ENCODE results near the gene PLTP.
"Not testable (repeated sequence)": the region's sequence is repeated elsewhere in the genome, so short reads cannot be mapped to it uniquely, and the experiment has no call there.

PLTP gene

DNA sequence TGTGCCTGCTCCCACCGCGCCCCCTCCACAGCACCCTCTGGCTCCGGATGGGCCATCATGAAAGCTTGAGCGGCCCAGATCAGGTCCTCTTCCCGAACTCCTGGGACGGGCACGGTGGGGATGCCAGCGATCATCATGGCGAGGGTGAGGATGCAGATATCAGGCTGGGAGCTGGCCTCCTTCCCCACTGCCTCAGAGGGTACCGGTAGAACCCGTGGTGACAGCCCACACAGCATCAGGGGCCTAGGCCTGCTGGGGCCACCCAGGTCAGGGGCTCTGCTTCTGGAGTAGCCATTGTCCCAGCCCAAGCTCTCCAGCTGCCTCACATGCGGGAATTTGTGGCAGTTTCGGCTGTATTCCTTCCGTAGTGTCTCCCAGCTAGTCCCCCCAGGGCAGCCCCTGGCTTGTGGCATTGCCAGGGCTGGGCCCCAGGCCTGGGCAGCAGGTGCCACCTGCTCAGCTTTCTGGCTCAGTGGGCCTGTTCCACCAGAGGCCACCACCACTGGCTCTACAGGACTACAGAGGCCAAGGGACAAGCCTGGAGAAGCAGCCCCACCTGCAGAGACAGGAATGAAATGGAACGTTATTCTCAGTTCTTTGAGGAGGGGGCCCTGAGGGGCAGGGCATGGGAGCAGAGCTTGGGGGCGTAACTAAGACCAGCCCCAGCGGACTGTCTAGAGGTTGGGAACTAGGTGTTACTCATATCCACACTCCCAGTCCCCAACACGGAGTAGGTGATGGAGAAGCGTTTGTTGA lies 25.2 kb downstream of the PLTP start:
- Histone ChIP-seq H3K79me2 (ENCODE audit: control insufficient read depth, insufficient read depth, low read length, unreplicated experiment) (peaks cover 9% of the 10 kb centered on the region), H3K27me3 (ENCODE audit: insufficient read depth, low read length) (no peaks in the 10 kb centered on the region), H2AFZ (ENCODE audit: low read length, unreplicated experiment) (no peak overlapping the region), H3K36me3 (ENCODE audit: insufficient read depth, low read length) (peaks cover 8% of the 10 kb centered on the region; the same call in 1 of the 2 replicates), H3K4me1 (ENCODE audit: control insufficient read depth, insufficient read depth, low read length, unreplicated experiment) (peaks cover 10% of the 10 kb centered on the region), H3K27ac (ENCODE audit: low read depth, low read length) (no peak overlapping the region), H3K4me3 (ENCODE audit: low read depth, low read length) (no peak overlapping the region)

DNA sequence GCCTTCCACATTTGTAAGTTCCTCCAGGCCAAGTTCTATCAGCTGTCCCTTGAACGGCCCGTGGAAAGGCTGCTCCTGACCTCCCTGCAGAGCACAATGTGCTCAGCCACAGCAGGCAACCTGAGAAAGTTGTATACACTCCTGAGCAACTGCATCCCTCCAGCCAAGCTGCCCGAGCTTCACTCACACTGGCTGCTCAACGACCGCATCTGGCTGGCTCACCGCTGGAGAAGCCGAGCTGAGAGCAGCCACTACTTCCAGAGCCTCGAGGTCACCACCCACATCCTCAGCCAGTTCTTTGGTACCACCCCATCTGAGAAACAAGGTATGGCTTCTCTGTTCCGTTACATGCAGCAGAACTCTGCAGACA lies 28.9 kb downstream of the PLTP start:
- H3K27me3 ChIP-seq (ENCODE audit: insufficient read depth, low read length): no peaks in the 10 kb centered on the region
- H3K36me3 ChIP-seq (ENCODE audit: insufficient read depth, low read length): peaks cover 8% of the 10 kb centered on the region; the same call in 1 of the 2 replicates
- no peak overlapping the region for H3K27ac ChIP-seq (ENCODE audit: low read depth, low read length)
- peaks cover 10% of the 10 kb centered on the region for H3K4me1 ChIP-seq (ENCODE audit: control insufficient read depth, insufficient read depth, low read length, unreplicated experiment)
- no peak overlapping the region for H2AFZ ChIP-seq (ENCODE audit: low read length, unreplicated experiment)
- H3K4me3 ChIP-seq (ENCODE audit: low read depth, low read length): no peak overlapping the region
- peaks cover 12% of the 10 kb centered on the region for H3K79me2 ChIP-seq (ENCODE audit: control insufficient read depth, insufficient read depth, low read length, unreplicated experiment)

DNA sequence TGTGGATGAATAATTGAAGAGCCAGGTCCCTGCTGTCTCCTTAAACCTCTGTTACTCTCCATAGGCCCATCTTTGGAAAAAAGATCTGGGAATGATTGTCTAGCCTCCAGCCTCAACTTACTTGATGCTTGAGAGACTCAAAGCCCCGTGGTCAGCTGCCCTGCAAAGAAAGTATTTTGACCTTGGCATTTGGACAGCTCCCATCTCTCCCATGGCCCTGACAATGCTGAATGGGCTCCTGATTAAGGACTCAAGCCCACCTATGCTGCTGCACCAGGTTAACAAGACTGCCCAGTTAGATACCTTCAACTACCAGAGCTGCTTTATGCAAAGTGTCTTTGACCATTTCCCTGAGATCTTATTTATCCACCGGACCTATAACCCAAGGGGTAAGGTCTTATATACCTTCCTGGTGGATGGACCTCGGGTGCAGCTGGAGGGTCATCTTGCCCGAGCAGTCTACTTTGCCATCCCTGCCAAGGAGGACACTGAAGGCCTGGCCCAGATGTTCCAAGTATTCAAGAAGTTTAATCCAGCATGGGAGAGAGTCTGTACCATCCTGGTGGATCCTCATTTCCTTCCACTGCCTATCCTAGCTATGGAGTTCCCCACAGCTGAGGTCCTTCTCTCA lies 29.4 kb downstream of the PLTP start:
- Histone ChIP-seq H3K36me3 (ENCODE audit: insufficient read depth, low read length) (peaks cover 8% of the 10 kb centered on the region; the same call in 1 of the 2 replicates), H2AFZ (ENCODE audit: low read length, unreplicated experiment) (no peak overlapping the region), H3K27me3 (ENCODE audit: insufficient read depth, low read length) (no peaks in the 10 kb centered on the region), H3K4me1 (ENCODE audit: control insufficient read depth, insufficient read depth, low read length, unreplicated experiment) (peaks cover 10% of the 10 kb centered on the region), H3K79me2 (ENCODE audit: control insufficient read depth, insufficient read depth, low read length, unreplicated experiment) (peaks cover 12% of the 10 kb centered on the region), H3K4me3 (ENCODE audit: low read depth, low read length) (no peak overlapping the region), H3K27ac (ENCODE audit: low read depth, low read length) (no peak overlapping the region)

- peak within 1 kb of the TSS; percentile 75 for H2AFZ ChIP-seq (ENCODE audit: low read length, unreplicated experiment)
- H3K4me1 ChIP-seq (ENCODE audit: control insufficient read depth, insufficient read depth, low read length, unreplicated experiment): peaks cover 10% of the 10 kb centered on the region
- H3K79me2 ChIP-seq (ENCODE audit: control insufficient read depth, insufficient read depth, low read length, unreplicated experiment): peaks cover 12% of the 10 kb centered on the region
- no peaks in the 10 kb centered on the region for H3K27me3 ChIP-seq (ENCODE audit: insufficient read depth, low read length)
- peaks cover 8% of the 10 kb centered on the region; the same call in 1 of the 2 replicates for H3K36me3 ChIP-seq (ENCODE audit: insufficient read depth, low read length)
- H3K4me3 ChIP-seq (ENCODE audit: low read depth, low read length): peak within 1 kb of the TSS; percentile 75
- peak within 1 kb of the TSS; percentile 19; the same call in 1 of the 2 replicates for H3K27ac ChIP-seq (ENCODE audit: low read depth, low read length)
Observed at GRCh38 chr20:45880988-45881788, 30.8 kb downstream of the PLTP start, which contains the start of gene ZSWIM1. Gene ZSWIM1, plus strand, starts transcription at chr20:45881227. Its CDS starts 1,366 bp downstream, at chr20:45882593.

- peaks cover 5% of the 10 kb centered on the region; the same call in 1 of the 2 replicates for H3K36me3 ChIP-seq (ENCODE audit: insufficient read depth, low read length)
- no peaks in the 10 kb centered on the region for H3K4me1 ChIP-seq (ENCODE audit: control insufficient read depth, insufficient read depth, low read length, unreplicated experiment)
- H3K27me3 ChIP-seq (ENCODE audit: insufficient read depth, low read length): no peaks in the 10 kb centered on the region
- H3K27ac ChIP-seq (ENCODE audit: low read depth, low read length): no peak overlapping the region
- peaks cover 12% of the 10 kb centered on the region for H3K79me2 ChIP-seq (ENCODE audit: control insufficient read depth, insufficient read depth, low read length, unreplicated experiment)
- H3K4me3 ChIP-seq (ENCODE audit: low read depth, low read length): no peak overlapping the region
- H2AFZ ChIP-seq (ENCODE audit: low read length, unreplicated experiment): no peak overlapping the region
Observed at GRCh38 chr20:45878076-45878761, 33.7 kb downstream of the PLTP start.

DNA sequence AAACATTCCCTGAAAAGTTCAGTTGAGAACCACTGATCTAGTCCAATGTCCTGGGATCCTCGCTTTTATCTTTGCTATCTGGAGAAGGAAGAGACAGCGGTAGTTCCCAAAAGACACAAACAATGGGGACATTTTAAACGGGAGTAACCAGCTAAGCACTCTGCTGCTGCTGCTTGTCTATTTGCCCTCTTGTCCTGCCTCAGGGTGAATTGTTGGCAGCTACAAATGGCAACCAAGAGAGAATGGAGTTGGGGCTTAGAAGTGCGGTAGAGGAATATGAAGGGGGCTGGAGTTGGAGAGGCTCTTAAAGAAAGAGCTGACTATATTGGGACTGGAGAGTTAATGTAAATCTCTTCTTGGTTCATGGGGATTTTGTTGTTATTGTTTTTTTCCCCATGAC lies 37.4 kb downstream of the PLTP start:
- Histone ChIP-seq H3K4me1 (ENCODE audit: control insufficient read depth, insufficient read depth, low read length, unreplicated experiment) (no peaks in the 10 kb centered on the region), H2AFZ (ENCODE audit: low read length, unreplicated experiment) (no peak overlapping the region), H3K27ac (ENCODE audit: low read depth, low read length) (no peak overlapping the region), H3K79me2 (ENCODE audit: control insufficient read depth, insufficient read depth, low read length, unreplicated experiment) (no peaks in the 10 kb centered on the region), H3K4me3 (ENCODE audit: low read depth, low read length) (no peak overlapping the region), H3K27me3 (ENCODE audit: insufficient read depth, low read length) (no peaks in the 10 kb centered on the region), H3K36me3 (ENCODE audit: insufficient read depth, low read length) (no peaks in the 10 kb centered on the region)

DNA sequence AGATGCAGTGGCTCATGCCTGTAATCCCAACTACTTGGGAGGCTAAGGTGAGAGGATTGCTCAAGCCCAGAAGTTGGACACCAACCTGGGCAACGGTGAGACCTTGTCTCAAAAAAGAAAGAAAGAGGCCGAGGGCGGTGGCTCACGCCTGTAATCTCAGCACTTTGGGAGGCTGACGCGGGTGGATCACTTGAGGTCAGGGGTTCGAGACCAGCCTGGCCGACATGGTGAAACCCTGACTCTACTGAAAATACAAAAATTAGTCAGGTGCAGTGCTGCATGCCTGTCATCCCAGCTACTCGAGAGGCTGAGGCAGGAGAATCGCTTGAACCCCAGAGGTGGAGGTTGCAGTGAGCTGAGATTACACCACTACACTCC lies 37.9 kb downstream of the PLTP start:
- not testable (repeated sequence) for H3K79me2 ChIP-seq (ENCODE audit: control insufficient read depth, insufficient read depth, low read length, unreplicated experiment); H3K36me3 ChIP-seq (ENCODE audit: insufficient read depth, low read length); H3K27me3 ChIP-seq (ENCODE audit: insufficient read depth, low read length); H3K4me3 ChIP-seq (ENCODE audit: low read depth, low read length); H3K27ac ChIP-seq (ENCODE audit: low read depth, low read length); H2AFZ ChIP-seq (ENCODE audit: low read length, unreplicated experiment); H3K4me1 ChIP-seq (ENCODE audit: control insufficient read depth, insufficient read depth, low read length, unreplicated experiment)

DNA sequence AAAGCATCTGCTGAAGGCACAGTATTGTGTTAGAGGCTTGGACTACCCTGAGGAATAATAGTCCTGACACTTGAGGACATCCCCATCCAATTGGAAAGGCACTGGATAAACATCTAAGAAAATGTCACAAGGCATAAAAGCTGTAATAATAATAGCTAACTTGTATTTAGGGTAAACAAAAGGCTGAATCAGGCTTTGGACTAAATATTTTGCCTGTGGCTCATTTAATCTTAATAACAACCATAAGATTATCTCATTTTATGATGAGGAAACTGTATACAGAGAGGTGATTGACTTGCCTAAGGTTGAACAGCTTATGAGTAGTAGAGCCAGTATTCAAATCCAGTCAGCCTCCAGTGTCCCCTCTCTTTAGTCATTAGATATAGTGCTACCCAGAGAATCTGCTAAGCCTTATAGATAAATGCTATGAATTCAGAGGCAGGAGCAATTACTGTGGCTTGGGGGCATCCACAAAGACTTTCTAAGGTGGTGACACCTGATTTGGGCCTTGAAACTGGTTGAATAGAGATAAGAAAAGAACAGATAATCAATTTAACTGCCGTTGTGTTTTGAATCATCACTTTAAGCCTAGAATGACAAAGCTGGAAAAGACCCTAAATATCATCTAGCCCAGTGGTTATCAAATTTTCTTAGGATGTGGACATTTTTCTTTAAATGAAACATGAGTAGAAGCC lies 38.4 kb downstream of the PLTP start:
- no peak overlapping the region for H3K4me3 ChIP-seq (ENCODE audit: low read depth, low read length)
- no peak overlapping the region for H2AFZ ChIP-seq (ENCODE audit: low read length, unreplicated experiment)
- no peaks in the 10 kb centered on the region for H3K4me1 ChIP-seq (ENCODE audit: control insufficient read depth, insufficient read depth, low read length, unreplicated experiment)
- no peaks in the 10 kb centered on the region for H3K27me3 ChIP-seq (ENCODE audit: insufficient read depth, low read length)
- no peak overlapping the region for H3K27ac ChIP-seq (ENCODE audit: low read depth, low read length)
- H3K79me2 ChIP-seq (ENCODE audit: control insufficient read depth, insufficient read depth, low read length, unreplicated experiment): no peaks in the 10 kb centered on the region
- H3K36me3 ChIP-seq (ENCODE audit: insufficient read depth, low read length): no peaks in the 10 kb centered on the region

DNA sequence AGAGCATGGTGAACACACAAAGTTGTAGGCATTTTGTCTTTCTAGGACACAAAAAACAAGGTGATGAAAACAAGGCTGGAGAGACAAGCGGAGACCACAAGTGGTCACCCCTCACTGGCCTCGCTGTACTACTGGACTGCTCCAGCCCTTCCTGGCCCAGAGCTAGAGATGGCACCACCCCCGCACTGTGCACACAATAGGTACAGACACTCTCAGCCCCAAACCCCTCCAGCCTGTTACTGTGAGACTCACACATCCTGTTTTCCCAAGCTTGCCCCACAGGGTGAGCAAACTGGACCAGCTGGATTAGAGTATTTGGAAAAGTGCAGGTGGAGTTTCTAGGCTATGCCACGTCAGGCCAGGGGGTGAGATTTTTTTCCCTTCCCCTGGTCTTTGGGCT lies 39.3 kb downstream of the PLTP start:
- Histone ChIP-seq H3K4me3 (ENCODE audit: low read depth, low read length) (no peak overlapping the region), H3K79me2 (ENCODE audit: control insufficient read depth, insufficient read depth, low read length, unreplicated experiment) (no peaks in the 10 kb centered on the region), H3K27ac (ENCODE audit: low read depth, low read length) (no peak overlapping the region), H2AFZ (ENCODE audit: low read length, unreplicated experiment) (no peak overlapping the region), H3K36me3 (ENCODE audit: insufficient read depth, low read length) (no peaks in the 10 kb centered on the region), H3K4me1 (ENCODE audit: control insufficient read depth, insufficient read depth, low read length, unreplicated experiment) (peaks cover 7% of the 10 kb centered on the region), H3K27me3 (ENCODE audit: insufficient read depth, low read length) (no peaks in the 10 kb centered on the region)

DNA sequence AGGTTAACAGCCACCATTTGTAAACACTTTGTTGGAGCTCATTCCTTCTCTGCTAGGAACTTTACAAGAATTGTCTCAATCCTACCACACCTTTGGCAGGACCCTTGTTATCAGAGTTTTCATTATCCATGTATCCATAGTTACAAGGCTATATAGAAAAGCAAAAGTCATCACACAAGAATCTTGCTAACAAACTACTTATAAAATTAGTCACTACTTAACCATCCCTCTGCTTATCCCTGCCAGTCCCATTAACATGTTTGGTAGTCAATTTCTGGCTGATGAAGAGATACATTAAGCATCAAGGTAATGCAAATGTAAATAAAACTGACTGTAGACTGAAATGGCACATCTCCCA lies 44.2 kb downstream of the PLTP start:
- no peaks in the 10 kb centered on the region for H3K36me3 ChIP-seq (ENCODE audit: insufficient read depth, low read length)
- no peaks in the 10 kb centered on the region for H3K27me3 ChIP-seq (ENCODE audit: insufficient read depth, low read length)
- peaks cover 13% of the 10 kb centered on the region for H3K4me1 ChIP-seq (ENCODE audit: control insufficient read depth, insufficient read depth, low read length, unreplicated experiment)
- H2AFZ ChIP-seq (ENCODE audit: low read length, unreplicated experiment): peak overlapping the region; percentile 13
- peak overlapping the region; percentile 76 for H3K27ac ChIP-seq (ENCODE audit: low read depth, low read length)
- no peaks in the 10 kb centered on the region for H3K79me2 ChIP-seq (ENCODE audit: control insufficient read depth, insufficient read depth, low read length, unreplicated experiment)
- H3K4me3 ChIP-seq (ENCODE audit: low read depth, low read length): no peak overlapping the region

Measured in ACC112 (cell line).